ENCODE results near the gene RASGRP2. TPM values are rescaled to one million over a fixed set of nuclear protein-coding genes. Genes with fewer than 3 reads are reported as not detected.

Gene RASGRP2
- total and polyA plus RNA-seq, 2 donors (not counting 1 experiment from before 2014, with no cell fraction given), result 1.2 to 5.2 TPM

DNA sequence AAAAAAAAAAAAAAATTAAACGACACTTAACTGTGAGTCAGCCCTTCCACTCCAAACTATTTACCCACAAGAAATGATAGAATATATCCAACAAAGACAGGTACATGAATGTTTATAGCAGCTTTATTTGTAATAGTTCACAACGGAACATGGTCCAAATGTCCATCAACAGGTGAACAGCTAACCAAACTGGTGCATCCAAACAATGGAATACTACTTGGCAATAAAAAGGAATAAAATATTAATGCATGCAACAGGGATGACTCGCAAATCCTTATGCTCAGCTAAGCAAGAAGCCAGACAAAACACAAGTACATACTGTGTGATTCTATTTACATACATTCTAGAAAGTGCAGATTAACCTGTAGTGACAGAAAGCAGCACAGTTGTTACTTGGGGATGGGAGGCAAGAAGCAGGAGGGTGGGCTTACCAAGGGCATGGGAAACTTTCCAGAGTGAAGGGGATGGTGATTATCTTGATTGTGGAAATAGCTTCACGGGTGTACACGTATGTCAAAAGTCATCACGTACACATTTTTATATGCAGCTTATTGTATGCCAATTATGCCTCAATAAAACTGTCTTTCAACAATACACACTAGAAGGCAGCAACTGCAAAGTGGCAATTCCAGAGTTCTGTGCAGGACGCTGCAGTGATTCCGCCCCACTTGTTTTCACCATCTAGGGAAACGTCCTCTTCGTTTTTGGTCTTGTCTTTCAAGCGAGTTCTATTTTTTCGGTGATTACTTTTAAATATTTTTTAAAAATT lies 41.1 kb upstream of the RASGRP2 start:
- Histone ChIP-seq H3K4me3 (replicated peaks in 1 of 4; ENCODE audit: control extremely low read depth in 1 of 4, insufficient read depth in 1 of 4, low read depth in 3 of 4, low read length in 4 of 4) (no peak overlapping the region), H3K27ac (ENCODE audit: insufficient read depth, low read length) (no peak overlapping the region), H3K9ac (ENCODE audit: insufficient read depth, low read length) (no peak overlapping the region), H3K4me2 (ENCODE audit: extremely low read depth, insufficient read depth, low read length) (no peak overlapping the region), H3K36me3 (ENCODE audit: control insufficient read depth, insufficient read depth, low read length) (no peaks in the 10 kb centered on the region), H3K4me1 (ENCODE audit: control insufficient read depth, extremely low read depth, insufficient read depth, low read length) (no peaks in the 10 kb centered on the region), H3K79me2 (ENCODE audit: control insufficient read depth, insufficient read depth, low read length) (no peaks in the 10 kb centered on the region), H3K9me3 (ENCODE audit: control insufficient read depth, insufficient read depth, low read depth, low read length) (no peaks in the 10 kb centered on the region), H3K27me3 (ENCODE audit: control insufficient read depth, insufficient read depth, low read length) (no peaks in the 10 kb centered on the region), H4K20me1 (ENCODE audit: control insufficient read depth, extremely low read depth, insufficient read depth, low read length) (no peaks in the 10 kb centered on the region), H2AFZ (ENCODE audit: low read length) (no peak overlapping the region)
- no peak for DNase-seq (ENCODE audit: low read depth in 2 of 2)
- no peak for TF ChIP-seq EZH2 (IDR thresholded peaks at IDR 0.05; ENCODE audit: low read length, missing control alignments)
- TF ChIP-seq, protein P1, sequence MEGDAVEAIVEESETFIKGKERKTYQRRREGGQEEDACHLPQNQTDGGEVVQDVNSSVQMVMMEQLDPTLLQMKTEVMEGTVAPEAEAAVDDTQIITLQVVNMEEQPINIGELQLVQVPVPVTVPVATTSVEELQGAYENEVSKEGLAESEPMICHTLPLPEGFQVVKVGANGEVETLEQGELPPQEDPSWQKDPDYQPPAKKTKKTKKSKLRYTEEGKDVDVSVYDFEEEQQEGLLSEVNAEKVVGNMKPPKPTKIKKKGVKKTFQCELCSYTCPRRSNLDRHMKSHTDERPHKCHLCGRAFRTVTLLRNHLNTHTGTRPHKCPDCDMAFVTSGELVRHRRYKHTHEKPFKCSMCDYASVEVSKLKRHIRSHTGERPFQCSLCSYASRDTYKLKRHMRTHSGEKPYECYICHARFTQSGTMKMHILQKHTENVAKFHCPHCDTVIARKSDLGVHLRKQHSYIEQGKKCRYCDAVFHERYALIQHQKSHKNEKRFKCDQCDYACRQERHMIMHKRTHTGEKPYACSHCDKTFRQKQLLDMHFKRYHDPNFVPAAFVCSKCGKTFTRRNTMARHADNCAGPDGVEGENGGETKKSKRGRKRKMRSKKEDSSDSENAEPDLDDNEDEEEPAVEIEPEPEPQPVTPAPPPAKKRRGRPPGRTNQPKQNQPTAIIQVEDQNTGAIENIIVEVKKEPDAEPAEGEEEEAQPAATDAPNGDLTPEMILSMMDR (conservative IDR thresholded peaks at IDR 0.05 in 1 of 2, IDR thresholded peaks at IDR 0.05 in 1 of 2; ENCODE audit: low read depth in 1 of 2, low read length in 2 of 2), result no peak

DNA sequence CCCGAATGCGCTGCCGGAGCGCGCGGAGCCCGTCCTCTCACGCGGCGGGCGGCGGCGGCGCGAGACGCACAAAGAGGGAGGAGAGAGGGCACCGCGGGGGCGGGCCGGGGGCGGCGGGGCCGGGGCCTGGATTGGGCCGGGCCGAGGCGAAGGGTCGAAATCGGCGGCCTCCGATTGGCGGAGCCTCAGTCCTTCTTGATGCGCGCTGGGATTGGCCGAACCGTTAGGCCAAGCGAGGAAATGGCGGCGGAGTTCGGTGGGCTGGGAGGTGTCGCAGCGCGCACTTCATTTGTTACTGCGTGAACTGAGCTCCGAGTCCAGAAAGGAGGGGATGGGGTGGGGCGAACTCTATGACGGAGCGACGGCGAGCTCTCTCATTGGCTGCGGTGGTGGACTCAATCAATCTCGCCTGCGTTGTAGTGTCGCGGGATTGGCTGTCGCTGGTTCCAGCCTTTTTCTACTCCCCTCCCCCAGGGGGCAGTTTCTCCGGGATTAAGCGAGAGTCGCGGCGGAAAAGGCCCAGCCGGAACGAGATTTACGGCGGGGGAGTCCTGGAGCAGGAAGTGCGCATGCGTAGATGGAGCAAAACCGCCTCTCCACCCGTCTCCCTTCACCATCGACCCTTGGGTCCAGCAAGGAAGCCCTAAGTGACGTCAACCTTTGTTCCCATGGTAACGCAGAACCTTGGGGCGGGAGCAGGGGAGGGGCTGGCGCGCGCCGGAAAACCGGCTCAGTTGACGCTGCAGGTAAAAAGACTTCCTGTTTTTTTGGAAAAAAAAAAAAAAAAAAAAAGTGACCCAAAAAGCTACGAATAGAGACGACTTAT lies 34.7 kb upstream of the RASGRP2 start, which contains the start of gene SF1:
SF1 (minus strand) TSS at position 70 of the 826 bp plus-strand sequence. CDS start 150 bp downstream, outside the sequence.
- Histone ChIP-seq H3K27ac (ENCODE audit: insufficient read depth, low read length) (peak within 1 kb of the TSS; percentile 93), H4K20me1 (ENCODE audit: control insufficient read depth, extremely low read depth, insufficient read depth, low read length) (peaks cover 2% of the 10 kb centered on the region), H3K4me1 (ENCODE audit: control insufficient read depth, extremely low read depth, insufficient read depth, low read length) (peaks cover 10% of the 10 kb centered on the region), H3K9ac (ENCODE audit: insufficient read depth, low read length) (peak within 1 kb of the TSS; percentile 98), H3K36me3 (ENCODE audit: control insufficient read depth, insufficient read depth, low read length) (peaks cover 12% of the 10 kb centered on the region), H3K4me2 (ENCODE audit: extremely low read depth, insufficient read depth, low read length) (peak within 1 kb of the TSS; percentile 94), H3K27me3 (ENCODE audit: control insufficient read depth, insufficient read depth, low read length) (no peaks in the 10 kb centered on the region), H3K79me2 (ENCODE audit: control insufficient read depth, insufficient read depth, low read length) (peaks cover 37% of the 10 kb centered on the region), H2AFZ (ENCODE audit: low read length) (peak within 1 kb of the TSS; percentile 57), H3K9me3 (ENCODE audit: control insufficient read depth, insufficient read depth, low read depth, low read length) (no peaks in the 10 kb centered on the region), H3K4me3 (replicated peaks in 1 of 4; ENCODE audit: control extremely low read depth in 1 of 4, insufficient read depth in 1 of 4, low read depth in 3 of 4, low read length in 4 of 4) (peak within 1 kb of the TSS; percentile 65 to 81 (median 79))
- no peak for TF ChIP-seq EZH2 (IDR thresholded peaks at IDR 0.05; ENCODE audit: low read length, missing control alignments)
- TF ChIP-seq, protein P1 (conservative IDR thresholded peaks at IDR 0.05 in 1 of 2, IDR thresholded peaks at IDR 0.05 in 1 of 2; ENCODE audit: low read depth in 1 of 2, low read length in 2 of 2), result no peak
- peak; percentile 99 to 100 for DNase-seq (ENCODE audit: low read depth in 2 of 2)

DNA sequence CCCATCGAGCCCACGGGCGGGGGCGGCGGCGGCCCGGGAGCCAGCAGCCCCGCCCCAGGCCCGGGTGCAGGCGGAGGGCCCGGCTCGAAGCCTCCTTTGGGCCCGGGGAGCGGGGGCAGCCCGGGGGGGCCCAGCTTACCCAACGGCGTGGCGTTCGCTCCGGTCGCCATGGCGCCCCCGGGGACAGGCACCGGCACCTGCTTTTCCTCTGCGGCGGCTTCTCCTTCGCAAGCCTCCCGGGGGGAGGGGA lies 34.2 kb upstream of the RASGRP2 start:
- H4K20me1 ChIP-seq (ENCODE audit: control insufficient read depth, extremely low read depth, insufficient read depth, low read length), result peaks cover 4% of the 10 kb centered on the region
- no peaks in the 10 kb centered on the region for H3K27me3 ChIP-seq (ENCODE audit: control insufficient read depth, insufficient read depth, low read length)
- peaks cover 17% of the 10 kb centered on the region for H3K36me3 ChIP-seq (ENCODE audit: control insufficient read depth, insufficient read depth, low read length)
- peak overlapping the region; percentile 93 for H3K27ac ChIP-seq (ENCODE audit: insufficient read depth, low read length)
- H3K4me1 ChIP-seq (ENCODE audit: control insufficient read depth, extremely low read depth, insufficient read depth, low read length), result peaks cover 12% of the 10 kb centered on the region
- no peak overlapping the region for H2AFZ ChIP-seq (ENCODE audit: low read length)
- TF ChIP-seq, protein P1 (conservative IDR thresholded peaks at IDR 0.05 in 1 of 2, IDR thresholded peaks at IDR 0.05 in 1 of 2; ENCODE audit: low read depth in 1 of 2, low read length in 2 of 2), result no peak
- no peak for TF ChIP-seq EZH2 (IDR thresholded peaks at IDR 0.05; ENCODE audit: low read length, missing control alignments)
- peak overlapping the region; percentile 41 to 81 (median 61) for H3K4me3 ChIP-seq (replicated peaks in 1 of 4; ENCODE audit: control extremely low read depth in 1 of 4, insufficient read depth in 1 of 4, low read depth in 3 of 4, low read length in 4 of 4)
- DNase-seq (ENCODE audit: low read depth in 2 of 2), result no peak
- no peak overlapping the region for H3K4me2 ChIP-seq (ENCODE audit: extremely low read depth, insufficient read depth, low read length)
- peaks cover 43% of the 10 kb centered on the region for H3K79me2 ChIP-seq (ENCODE audit: control insufficient read depth, insufficient read depth, low read length)
- no peaks in the 10 kb centered on the region for H3K9me3 ChIP-seq (ENCODE audit: control insufficient read depth, insufficient read depth, low read depth, low read length)
- H3K9ac ChIP-seq (ENCODE audit: insufficient read depth, low read length), result peak overlapping the region; percentile 98
